ENCODE results near the gene CHKB.

Gene CHKB

GRCh38 chr22:50573491-50574382 lies 8.9 kb downstream of the CHKB start:
- TF ChIP-seq TARDBP (IDR thresholded peaks at IDR 0.05) = no peak
- no peak for TF ChIP-seq BHLHE40 (IDR thresholded peaks at IDR 0.05; ENCODE audit: borderline replicate concordance)
- TF ChIP-seq ARNT (IDR thresholded peaks at IDR 0.05) = no peak
- TF ChIP-seq PKNOX1 (IDR thresholded peaks at IDR 0.05) = no peak
- TF ChIP-seq NFRKB (IDR thresholded peaks at IDR 0.05) = no peak
- CTCF ChIA-PET = interaction anchor here (1.3 kb wide), 1 partner anchor 11 kb away, joined by 3 read pairs; the partner anchor contains the start of gene SYCE3
- DNase-seq (ENCODE audit: extremely low spot score) = no peak
- POLR2A ChIA-PET = interaction anchor here (0.8 to 2.7 kb wide), 3 partner anchors 8 to 11 kb away, joined by 3 to 15 read pairs (median 12); partner anchors contain the start of genes CHKB and SYCE3

GRCh38 chr22:50572965-50573364 lies 9.7 kb downstream of the CHKB start:
- DNase-seq (ENCODE audit: extremely low spot score) = no peak
- ChIA-PET POLR2A (interaction anchor here (0.8 to 2.7 kb wide), 4 partner anchors 8 to 60 kb away, joined by 3 to 15 read pairs (median 8); partner anchors contain the start of genes CHKB and SYCE3), CTCF (interaction anchor here (1.3 kb wide), 1 partner anchor 10 kb away, joined by 3 read pairs; the partner anchor contains the start of gene SYCE3)
- no peak for TF ChIP-seq TARDBP (IDR thresholded peaks at IDR 0.05)
- TF ChIP-seq HDGF (IDR thresholded peaks at IDR 0.05; ENCODE audit: borderline replicate concordance) = no peak
- no peak for TF ChIP-seq FOXA1 (IDR thresholded peaks at IDR 0.05)
- no peak for TF ChIP-seq NFRKB (IDR thresholded peaks at IDR 0.05)
- TF ChIP-seq FOXK2 (IDR thresholded peaks at IDR 0.05) = no peak
- TF ChIP-seq CTBP1 (IDR thresholded peaks at IDR 0.05; ENCODE audit: borderline replicate concordance) = no peak
- TF ChIP-seq SUZ12 (IDR thresholded peaks at IDR 0.05) = no peak
- TF ChIP-seq BHLHE40 (IDR thresholded peaks at IDR 0.05; ENCODE audit: borderline replicate concordance) = no peak
- no peak for TF ChIP-seq ZNF384 (IDR thresholded peaks at IDR 0.05)
- no peak for TF ChIP-seq SP1 (IDR thresholded peaks at IDR 0.05)
- no peak for TF ChIP-seq LEF1 (IDR thresholded peaks at IDR 0.05; ENCODE audit: borderline replicate concordance)
- TF ChIP-seq FOXM1 (IDR thresholded peaks at IDR 0.05; ENCODE audit: borderline replicate concordance) = no peak
- no peak for TF ChIP-seq ELF4 (IDR thresholded peaks at IDR 0.05)
- no peak for TF ChIP-seq PKNOX1 (IDR thresholded peaks at IDR 0.05)
- TF ChIP-seq L3MBTL2 (conservative IDR thresholded peaks at IDR 0.05) = no peak
- TF ChIP-seq ARNT (IDR thresholded peaks at IDR 0.05) = no peak

GRCh38 chr22:50571264-50572175 lies 11.1 kb downstream of the CHKB start:
- DNase-seq (ENCODE audit: extremely low spot score) = no peak
- ChIA-PET POLR2A (interaction anchor here (1.0 to 2.7 kb wide), 4 partner anchors 8 to 62 kb away, joined by 3 to 15 read pairs (median 8); partner anchors contain the start of genes CHKB, SCO2 and SYCE3), CTCF (interaction anchor here (0.9 to 1.0 kb wide), 2 partner anchors 46 to 49 kb away, joined by 3 read pairs; no protein-coding TSS in a partner anchor)
- TF ChIP-seq HDGF (IDR thresholded peaks at IDR 0.05; ENCODE audit: borderline replicate concordance) (no peak), L3MBTL2 (conservative IDR thresholded peaks at IDR 0.05) (no peak), LEF1 (IDR thresholded peaks at IDR 0.05; ENCODE audit: borderline replicate concordance) (no peak), CTBP1 (IDR thresholded peaks at IDR 0.05; ENCODE audit: borderline replicate concordance) (no peak), PKNOX1 (IDR thresholded peaks at IDR 0.05) (no peak), ZNF384 (IDR thresholded peaks at IDR 0.05) (no peak), SP1 (IDR thresholded peaks at IDR 0.05) (no peak), SUZ12 (IDR thresholded peaks at IDR 0.05) (no peak), ELF4 (IDR thresholded peaks at IDR 0.05) (no peak), FOXA1 (IDR thresholded peaks at IDR 0.05) (no peak), NFRKB (IDR thresholded peaks at IDR 0.05) (no peak), BHLHE40 (IDR thresholded peaks at IDR 0.05; ENCODE audit: borderline replicate concordance) (no peak), TARDBP (IDR thresholded peaks at IDR 0.05) (no peak), ARNT (IDR thresholded peaks at IDR 0.05) (no peak), FOXK2 (IDR thresholded peaks at IDR 0.05) (no peak), FOXM1 (IDR thresholded peaks at IDR 0.05; ENCODE audit: borderline replicate concordance) (no peak)

GRCh38 chr22:50570861-50571260 lies 11.8 kb downstream of the CHKB start:
- TF ChIP-seq ARNT (IDR thresholded peaks at IDR 0.05) (no peak), FOXK2 (IDR thresholded peaks at IDR 0.05) (no peak), ELF4 (IDR thresholded peaks at IDR 0.05) (no peak), FOXM1 (IDR thresholded peaks at IDR 0.05; ENCODE audit: borderline replicate concordance) (no peak), TARDBP (IDR thresholded peaks at IDR 0.05) (no peak), HDGF (IDR thresholded peaks at IDR 0.05; ENCODE audit: borderline replicate concordance) (no peak), ZNF384 (IDR thresholded peaks at IDR 0.05) (no peak), SUZ12 (IDR thresholded peaks at IDR 0.05) (no peak), PKNOX1 (IDR thresholded peaks at IDR 0.05) (no peak), L3MBTL2 (conservative IDR thresholded peaks at IDR 0.05) (no peak), SP1 (IDR thresholded peaks at IDR 0.05) (no peak), NFRKB (IDR thresholded peaks at IDR 0.05) (no peak), BHLHE40 (IDR thresholded peaks at IDR 0.05; ENCODE audit: borderline replicate concordance) (no peak), LEF1 (IDR thresholded peaks at IDR 0.05; ENCODE audit: borderline replicate concordance) (no peak), CTBP1 (IDR thresholded peaks at IDR 0.05; ENCODE audit: borderline replicate concordance) (no peak), FOXA1 (IDR thresholded peaks at IDR 0.05) (no peak)
- POLR2A ChIA-PET = interaction anchor here (1.5 to 2.7 kb wide), 2 partner anchors 8 to 45 kb away, joined by 5 to 15 read pairs; partner anchors contain the start of genes SCO2 and SYCE3
- CTCF ChIA-PET = no interaction called here
- DNase-seq (ENCODE audit: extremely low spot score) = no peak

Measured in HEK293T (cell line).